Osteocyte (in vitro differentiated cells): ENCODE data around the gene PTPRN2. TPM values are rescaled to one million over a fixed set of nuclear protein-coding genes. Genes with fewer than 3 reads are reported as not detected.

Experiments
- DNase-seq: peaks from one replicate; pipeline ENCODE4 v3.0.0; 2021; ENCODE audit warnings: mixed read lengths; ENCODE audit not compliant: unreplicated experiment; ENCODE audit errors: extremely low spot score
- H3K27ac Mint-ChIP-seq: one replicate; pipeline ENCODE4 v1.8.0; 2021; ENCODE audit warnings: mild to moderate bottlenecking, mixed read lengths; ENCODE audit not compliant: unreplicated experiment
- H3K27me3 Mint-ChIP-seq: one replicate; pipeline ENCODE4 v1.8.0; 2021; ENCODE audit warnings: mixed read lengths; ENCODE audit not compliant: unreplicated experiment
- H3K36me3 Mint-ChIP-seq: one replicate; pipeline ENCODE4 v1.8.0; 2021; ENCODE audit warnings: mixed read lengths; ENCODE audit not compliant: unreplicated experiment
- H3K4me1 Mint-ChIP-seq: one replicate; pipeline ENCODE4 v1.8.0; 2021; ENCODE audit warnings: mixed read lengths; ENCODE audit not compliant: unreplicated experiment
- H3K4me3 Mint-ChIP-seq: one replicate; pipeline ENCODE4 v1.8.0; 2021; ENCODE audit warnings: mild to moderate bottlenecking, moderate library complexity, mixed read lengths; ENCODE audit not compliant: unreplicated experiment
- H3K9me3 Mint-ChIP-seq: one replicate; pipeline ENCODE4 v1.8.0; 2021; ENCODE audit warnings: mixed read lengths; ENCODE audit not compliant: unreplicated experiment
- total RNA-seq: library from RNA; stranded (reverse); gene quantifications from 2 replicates; pipeline ENCODE4 v1.2.1, GENCODE V29; 2021
- TF ChIP-seq, protein P1 (sequence below): fragments of 200-600 bp; sonication (generic); IDR thresholded peaks from 2 replicates; pipeline ENCODE4 v1.5.0; 2021; ENCODE audit warnings: antibody characterized with exemption, mild to moderate bottlenecking, moderate library complexity

Gene PTPRN2
- total RNA-seq, 1 donor from 2014 or later, result 0.59 TPM

DNA sequence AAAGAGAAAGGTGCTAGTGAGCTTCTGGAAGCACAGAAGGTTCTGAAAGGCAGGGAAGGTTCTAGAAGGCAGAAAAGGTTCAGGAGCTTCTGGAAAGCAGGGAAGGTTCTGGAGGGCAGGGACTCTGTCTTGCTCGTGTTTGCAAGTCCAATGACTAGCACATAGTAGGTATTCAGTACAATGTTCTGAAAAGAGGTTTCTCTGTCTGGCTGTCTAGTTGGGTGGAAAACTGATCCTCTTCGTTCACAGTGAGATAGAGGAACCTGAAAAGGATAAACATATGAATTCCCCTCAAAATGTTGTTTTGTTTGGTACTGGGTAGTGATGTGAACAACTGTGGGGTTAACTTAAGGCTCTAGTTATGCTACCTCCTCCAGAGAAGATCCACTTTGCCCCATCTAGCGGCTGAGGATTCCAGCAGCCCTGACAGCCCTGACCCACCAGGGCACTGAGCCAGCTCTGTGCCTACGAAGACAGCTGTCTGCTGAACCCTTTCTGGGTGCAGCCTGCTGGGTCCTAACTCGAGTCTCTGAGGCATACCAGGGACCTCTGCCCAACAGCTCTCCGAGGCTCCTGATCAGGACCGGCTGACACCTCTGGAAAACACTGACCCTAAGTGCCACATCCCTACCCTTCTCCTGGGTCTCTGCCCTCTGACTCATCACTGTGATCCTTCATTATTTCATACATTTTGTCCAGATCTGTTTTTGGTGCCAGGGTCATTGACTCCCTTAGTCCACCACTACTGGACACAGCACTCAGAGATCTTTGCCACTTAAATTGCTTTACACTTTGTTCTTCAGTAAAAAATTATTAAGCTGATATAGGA, 15.4 kb downstream of the PTPRN2 start:
- Mint-ChIP-seq H3K4me1 (no peaks in the 10 kb centered on the region), H3K27ac (no peak overlapping the region)
- no peak for DNase-seq

DNA sequence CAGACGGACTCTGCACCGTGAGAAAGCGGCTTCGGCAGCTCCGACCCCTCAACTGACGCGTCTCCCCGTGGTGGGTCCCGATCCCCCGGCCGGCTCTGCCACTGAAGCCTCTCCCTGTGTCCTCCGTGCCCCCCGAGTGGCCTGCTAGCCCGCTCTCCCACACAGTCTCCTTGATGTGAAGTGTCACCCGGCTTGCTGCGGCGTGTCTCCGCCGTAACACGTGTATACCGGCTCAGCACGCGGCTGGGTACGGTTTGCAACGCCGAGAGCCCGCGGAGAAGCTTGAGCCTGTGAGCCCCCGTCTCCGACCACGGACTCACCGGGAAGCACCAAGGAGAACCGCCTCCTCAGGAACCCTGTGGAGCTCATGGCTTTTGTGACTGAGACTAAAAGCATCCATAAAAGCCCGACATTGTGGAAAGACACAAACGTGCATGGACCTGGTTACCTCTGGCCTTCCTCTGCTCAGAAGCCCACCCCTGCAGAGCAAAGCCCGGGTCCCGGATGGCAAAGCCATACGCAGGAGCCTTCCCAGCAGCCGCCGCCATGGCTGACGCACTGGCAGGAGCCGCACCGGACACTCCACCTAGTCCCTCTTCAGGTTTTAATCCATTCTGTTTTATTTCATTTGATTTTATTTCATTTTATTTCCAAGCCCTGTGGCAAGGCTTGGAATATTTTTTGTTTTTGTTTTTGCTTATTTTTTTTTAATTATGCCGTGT, 17.0 kb downstream of the PTPRN2 start:
- H3K36me3 Mint-ChIP-seq, result no peaks in the 10 kb centered on the region
- H3K4me3 Mint-ChIP-seq, result no peak overlapping the region
- no peak for DNase-seq
- H3K9me3 Mint-ChIP-seq, result no peaks in the 10 kb centered on the region
- no peaks in the 10 kb centered on the region for H3K27me3 Mint-ChIP-seq
- TF ChIP-seq, protein P1, sequence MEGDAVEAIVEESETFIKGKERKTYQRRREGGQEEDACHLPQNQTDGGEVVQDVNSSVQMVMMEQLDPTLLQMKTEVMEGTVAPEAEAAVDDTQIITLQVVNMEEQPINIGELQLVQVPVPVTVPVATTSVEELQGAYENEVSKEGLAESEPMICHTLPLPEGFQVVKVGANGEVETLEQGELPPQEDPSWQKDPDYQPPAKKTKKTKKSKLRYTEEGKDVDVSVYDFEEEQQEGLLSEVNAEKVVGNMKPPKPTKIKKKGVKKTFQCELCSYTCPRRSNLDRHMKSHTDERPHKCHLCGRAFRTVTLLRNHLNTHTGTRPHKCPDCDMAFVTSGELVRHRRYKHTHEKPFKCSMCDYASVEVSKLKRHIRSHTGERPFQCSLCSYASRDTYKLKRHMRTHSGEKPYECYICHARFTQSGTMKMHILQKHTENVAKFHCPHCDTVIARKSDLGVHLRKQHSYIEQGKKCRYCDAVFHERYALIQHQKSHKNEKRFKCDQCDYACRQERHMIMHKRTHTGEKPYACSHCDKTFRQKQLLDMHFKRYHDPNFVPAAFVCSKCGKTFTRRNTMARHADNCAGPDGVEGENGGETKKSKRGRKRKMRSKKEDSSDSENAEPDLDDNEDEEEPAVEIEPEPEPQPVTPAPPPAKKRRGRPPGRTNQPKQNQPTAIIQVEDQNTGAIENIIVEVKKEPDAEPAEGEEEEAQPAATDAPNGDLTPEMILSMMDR, result no peak
- no peaks in the 10 kb centered on the region for H3K4me1 Mint-ChIP-seq
- no peak overlapping the region for H3K27ac Mint-ChIP-seq

More for the DNA sequence above, 15.4 kb downstream of the PTPRN2 start:
- Mint-ChIP-seq H3K4me3 (no peak overlapping the region), H3K36me3 (no peaks in the 10 kb centered on the region), H3K27me3 (no peaks in the 10 kb centered on the region), H3K9me3 (no peaks in the 10 kb centered on the region)
- TF ChIP-seq, protein P1, result no peak

DNA sequence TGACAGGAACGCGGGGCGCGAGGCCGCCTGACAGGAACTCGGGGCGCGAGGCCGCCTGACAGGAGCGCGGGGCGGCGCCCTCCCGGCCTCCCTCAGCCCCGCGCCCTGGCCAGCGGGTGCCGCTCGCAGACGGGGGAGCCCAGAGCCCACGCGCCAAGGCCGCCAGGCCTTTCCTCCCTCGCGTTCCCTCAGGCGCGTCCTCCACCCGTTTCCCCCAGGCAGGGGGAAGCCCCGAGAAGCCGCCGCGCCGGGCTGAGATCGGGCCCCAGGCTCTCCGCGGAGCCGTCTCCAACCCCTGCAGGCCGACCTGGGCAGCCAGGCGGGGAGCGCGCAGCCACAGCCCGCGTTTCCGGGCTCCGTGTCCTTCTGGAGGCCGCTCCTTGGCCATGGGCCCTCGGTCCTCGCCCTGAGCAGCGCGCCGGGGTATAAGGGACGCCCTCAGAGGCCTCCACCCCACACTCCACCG, 17.7 kb downstream of the PTPRN2 start:
- Mint-ChIP-seq H3K4me3 (no peak overlapping the region), H3K27me3 (no peaks in the 10 kb centered on the region), H3K4me1 (no peaks in the 10 kb centered on the region), H3K27ac (no peak overlapping the region), H3K9me3 (no peaks in the 10 kb centered on the region), H3K36me3 (no peaks in the 10 kb centered on the region)
- TF ChIP-seq, protein P1, result no peak
- DNase-seq, result no peak

DNA sequence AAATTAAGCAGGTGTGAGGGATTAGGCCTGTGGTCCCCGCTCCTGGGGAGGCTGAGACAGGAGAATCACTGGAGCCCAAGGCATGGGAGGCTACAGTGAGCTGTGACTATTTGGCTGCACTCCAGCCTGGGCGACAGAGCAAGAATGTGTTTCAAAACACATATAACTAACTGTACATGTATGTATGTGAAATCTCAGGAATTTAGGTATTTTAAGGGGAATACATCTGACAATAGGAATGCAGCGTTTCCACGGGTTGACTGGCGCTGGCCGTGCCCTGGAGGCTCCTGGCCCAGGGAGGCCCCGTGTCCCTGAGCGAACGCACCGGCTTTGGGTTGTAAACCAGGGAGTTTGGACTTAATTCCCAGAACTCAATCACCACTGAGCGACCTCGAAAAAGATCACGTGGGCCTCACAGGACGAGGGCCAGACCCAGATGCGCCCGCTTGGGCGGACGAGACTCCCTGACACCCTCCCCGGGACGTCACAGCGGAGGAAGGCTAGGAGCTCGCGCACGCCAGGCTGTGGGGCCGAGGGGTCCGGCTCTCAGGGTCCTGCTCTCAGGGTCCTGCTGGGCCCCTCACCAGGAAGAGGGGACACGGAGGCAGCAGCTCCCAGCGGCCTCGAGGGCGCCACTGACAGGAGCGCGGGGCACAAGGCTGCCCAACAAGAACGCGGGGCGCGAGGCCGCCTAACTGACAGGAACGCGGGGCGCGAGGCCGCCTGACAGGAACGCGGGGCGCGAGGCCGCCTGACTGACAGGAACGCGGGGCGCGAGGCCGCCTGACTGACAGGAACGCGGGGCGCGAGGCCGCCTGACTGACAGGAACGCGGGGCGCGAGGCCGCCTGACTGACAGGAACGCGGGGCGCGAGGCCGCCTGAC, 18.4 kb downstream of the PTPRN2 start:
- H3K9me3 Mint-ChIP-seq, result no peaks in the 10 kb centered on the region
- no peaks in the 10 kb centered on the region for H3K36me3 Mint-ChIP-seq
- DNase-seq, result no peak

More for the DNA sequence above, 18.4 kb downstream of the PTPRN2 start:
- Mint-ChIP-seq H3K27ac (no peak overlapping the region), H3K4me1 (no peaks in the 10 kb centered on the region), H3K4me3 (no peak overlapping the region), H3K27me3 (no peaks in the 10 kb centered on the region)
- TF ChIP-seq, protein P1, result no peak
